Nephron progenitor cell (in vitro differentiated cells): Measurements from ENCODE around the gene ZFAND6.

ENCODE experiments used
- DNase-seq: peaks from one replicate; pipeline ENCODE4 v3.0.0; 2021
- H3K27ac Mint-ChIP-seq: 2 replicates; pipeline ENCODE4 v1.8.0; 2021; ENCODE audit warnings: mild to moderate bottlenecking, moderate library complexity, mixed read lengths
- H3K27me3 Mint-ChIP-seq: 2 replicates; pipeline ENCODE4 v1.8.0; 2021; ENCODE audit warnings: mild to moderate bottlenecking, low read depth, mixed read lengths; ENCODE audit not compliant: poor library complexity
- H3K36me3 Mint-ChIP-seq: 2 replicates; pipeline ENCODE4 v1.8.0; 2021; ENCODE audit warnings: low read depth, mixed read lengths
- H3K4me1 Mint-ChIP-seq: 2 replicates; pipeline ENCODE4 v1.8.0; 2021; ENCODE audit warnings: mixed read lengths
- H3K4me3 Mint-ChIP-seq: 2 replicates; pipeline ENCODE4 v1.8.0; 2021; ENCODE audit warnings: mild to moderate bottlenecking, moderate library complexity, mixed read lengths
- H3K9me3 Mint-ChIP-seq: 2 replicates; pipeline ENCODE4 v1.8.0; 2021; ENCODE audit warnings: mild to moderate bottlenecking, moderate library complexity, mixed read lengths
- TF ChIP-seq, protein P1 (sequence below): fragments of 200-600 bp; sonication (generic); IDR thresholded peaks from 2 replicates; pipeline ENCODE4 v1.5.0; 2021; ENCODE audit warnings: antibody characterized with exemption

The ZFAND6 gene

DNA sequence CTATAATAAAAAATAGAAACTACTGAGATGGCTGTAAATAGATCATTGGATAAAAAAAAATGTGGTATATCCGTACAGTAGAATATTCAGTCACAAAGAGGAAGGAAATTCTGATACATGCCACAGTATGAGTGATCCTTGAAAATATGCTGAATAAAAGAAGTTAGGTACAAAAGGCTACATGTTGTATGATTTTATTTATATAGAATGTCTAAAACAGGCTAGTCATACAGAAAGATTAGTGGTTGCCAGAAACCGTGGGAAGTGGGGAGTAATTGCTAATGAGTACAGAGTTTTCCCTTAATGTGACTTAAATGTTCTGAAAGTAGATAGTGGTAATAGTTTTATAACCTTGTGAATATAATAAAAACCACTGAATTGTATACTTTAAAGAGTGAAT, 68.4 kb downstream of the ZFAND6 start:
- Mint-ChIP-seq H3K36me3 (peaks cover 84% of the 10 kb centered on the region), H3K27me3 (no peaks in the 10 kb centered on the region), H3K4me1 (no peaks in the 10 kb centered on the region), H3K4me3 (no peak overlapping the region), H3K27ac (no peak overlapping the region), H3K9me3 (no peaks in the 10 kb centered on the region)
- TF ChIP-seq, protein P1, sequence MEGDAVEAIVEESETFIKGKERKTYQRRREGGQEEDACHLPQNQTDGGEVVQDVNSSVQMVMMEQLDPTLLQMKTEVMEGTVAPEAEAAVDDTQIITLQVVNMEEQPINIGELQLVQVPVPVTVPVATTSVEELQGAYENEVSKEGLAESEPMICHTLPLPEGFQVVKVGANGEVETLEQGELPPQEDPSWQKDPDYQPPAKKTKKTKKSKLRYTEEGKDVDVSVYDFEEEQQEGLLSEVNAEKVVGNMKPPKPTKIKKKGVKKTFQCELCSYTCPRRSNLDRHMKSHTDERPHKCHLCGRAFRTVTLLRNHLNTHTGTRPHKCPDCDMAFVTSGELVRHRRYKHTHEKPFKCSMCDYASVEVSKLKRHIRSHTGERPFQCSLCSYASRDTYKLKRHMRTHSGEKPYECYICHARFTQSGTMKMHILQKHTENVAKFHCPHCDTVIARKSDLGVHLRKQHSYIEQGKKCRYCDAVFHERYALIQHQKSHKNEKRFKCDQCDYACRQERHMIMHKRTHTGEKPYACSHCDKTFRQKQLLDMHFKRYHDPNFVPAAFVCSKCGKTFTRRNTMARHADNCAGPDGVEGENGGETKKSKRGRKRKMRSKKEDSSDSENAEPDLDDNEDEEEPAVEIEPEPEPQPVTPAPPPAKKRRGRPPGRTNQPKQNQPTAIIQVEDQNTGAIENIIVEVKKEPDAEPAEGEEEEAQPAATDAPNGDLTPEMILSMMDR: no peak
- DNase-seq: no peak

DNA sequence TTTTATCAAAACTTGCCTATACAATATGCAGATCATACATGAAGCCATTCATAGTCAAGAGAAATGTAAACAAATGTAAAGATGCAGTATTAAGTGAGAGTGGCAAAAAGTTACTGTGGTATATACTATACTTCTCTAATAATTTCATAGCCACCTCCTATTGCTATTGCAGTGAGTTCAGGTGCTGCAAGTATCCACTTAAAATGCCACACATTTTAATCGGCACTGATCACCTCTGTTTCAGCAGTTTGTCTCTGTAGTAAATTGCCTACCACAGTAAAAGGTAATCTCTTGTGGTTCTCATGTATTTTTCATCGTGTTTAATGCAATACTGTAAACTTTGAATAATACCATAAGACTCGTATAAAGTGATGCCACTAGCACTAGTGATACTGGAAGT, 72.9 kb downstream of the ZFAND6 start:
- H3K27ac Mint-ChIP-seq: no peak overlapping the region
- no peaks in the 10 kb centered on the region for H3K9me3 Mint-ChIP-seq
- no peaks in the 10 kb centered on the region for H3K27me3 Mint-ChIP-seq
- DNase-seq: no peak
- H3K4me3 Mint-ChIP-seq: no peak overlapping the region
- TF ChIP-seq, protein P1: no peak
- peaks cover 4% of the 10 kb centered on the region for H3K4me1 Mint-ChIP-seq
- peaks cover 70% of the 10 kb centered on the region for H3K36me3 Mint-ChIP-seq

DNA sequence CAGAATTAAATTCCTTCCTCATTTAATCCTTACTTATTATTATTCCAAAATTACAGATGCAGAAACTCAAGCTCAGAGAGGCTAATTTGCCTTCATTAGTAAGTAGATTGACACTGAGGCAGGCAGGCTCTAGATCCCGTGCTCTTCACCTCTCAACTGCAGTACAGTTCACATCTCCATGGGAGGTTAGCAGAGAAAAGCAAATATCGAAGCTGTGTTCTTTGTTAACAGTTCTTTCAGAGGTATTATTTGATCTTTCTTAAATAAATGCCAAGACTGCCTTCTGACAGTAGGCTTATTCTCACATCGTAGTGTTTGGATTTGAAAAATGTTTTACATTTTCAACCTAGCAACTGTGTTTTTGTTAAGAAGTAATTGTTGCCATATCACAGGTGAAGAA, 77.4 kb downstream of the ZFAND6 start:
- H3K36me3 Mint-ChIP-seq: peaks cover 38% of the 10 kb centered on the region
- H3K9me3 Mint-ChIP-seq: no peaks in the 10 kb centered on the region
- H3K4me3 Mint-ChIP-seq: no peak overlapping the region
- H3K4me1 Mint-ChIP-seq: peaks cover 4% of the 10 kb centered on the region
- TF ChIP-seq, protein P1: no peak
- no peak overlapping the region for H3K27ac Mint-ChIP-seq
- no peaks in the 10 kb centered on the region for H3K27me3 Mint-ChIP-seq
- DNase-seq: no peak

DNA sequence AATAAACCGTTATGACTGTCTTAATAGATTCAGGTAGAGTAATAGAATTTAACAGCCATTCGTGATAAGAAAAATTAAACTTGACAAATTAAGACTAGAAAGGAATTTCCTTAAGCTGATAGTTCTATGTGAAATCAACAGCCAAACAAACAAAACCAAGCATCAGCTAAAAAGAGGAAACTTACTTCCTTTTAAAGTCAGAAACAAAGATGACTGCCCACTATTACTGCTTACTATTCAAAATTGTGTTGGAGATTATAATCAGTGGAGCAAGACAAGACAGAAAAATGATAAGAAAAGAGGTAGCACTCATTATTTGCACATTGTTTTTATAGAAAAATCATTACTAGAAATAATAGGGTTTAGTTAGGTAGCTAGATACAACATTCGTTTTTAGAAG, 79.5 kb downstream of the ZFAND6 start:
- H3K27ac Mint-ChIP-seq: no peak overlapping the region
- peaks cover 22% of the 10 kb centered on the region for H3K36me3 Mint-ChIP-seq
- no peaks in the 10 kb centered on the region for H3K9me3 Mint-ChIP-seq
- H3K4me3 Mint-ChIP-seq: no peak overlapping the region
- peaks cover 3% of the 10 kb centered on the region for H3K27me3 Mint-ChIP-seq
- TF ChIP-seq, protein P1: no peak
- no peak for DNase-seq
- peaks cover 3% of the 10 kb centered on the region for H3K4me1 Mint-ChIP-seq

DNA sequence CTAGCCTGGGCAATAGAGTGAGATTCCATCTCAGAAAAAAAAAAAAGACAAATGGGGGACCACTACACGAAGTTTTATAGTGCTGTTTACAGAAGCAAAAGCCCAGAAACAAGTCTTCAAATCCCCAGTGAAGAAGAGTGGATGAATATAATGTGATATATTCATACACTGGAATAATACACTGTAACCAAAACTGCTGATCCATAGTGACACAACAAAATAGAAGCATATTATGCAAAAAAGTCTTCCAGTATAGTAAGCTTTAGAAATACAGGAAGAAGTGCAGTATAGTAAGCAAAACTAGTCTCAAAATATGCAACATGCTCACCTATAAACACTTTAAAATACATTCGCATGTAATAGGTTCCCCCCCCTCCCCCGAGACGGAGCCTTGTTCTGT, 81.4 kb downstream of the ZFAND6 start:
- Mint-ChIP-seq H3K4me3 (no peak overlapping the region), H3K27me3 (peaks cover 10% of the 10 kb centered on the region), H3K36me3 (peaks cover 5% of the 10 kb centered on the region), H3K27ac (no peak overlapping the region), H3K4me1 (no peaks in the 10 kb centered on the region), H3K9me3 (no peaks in the 10 kb centered on the region)
- no peak for DNase-seq
- TF ChIP-seq, protein P1: no peak

DNA sequence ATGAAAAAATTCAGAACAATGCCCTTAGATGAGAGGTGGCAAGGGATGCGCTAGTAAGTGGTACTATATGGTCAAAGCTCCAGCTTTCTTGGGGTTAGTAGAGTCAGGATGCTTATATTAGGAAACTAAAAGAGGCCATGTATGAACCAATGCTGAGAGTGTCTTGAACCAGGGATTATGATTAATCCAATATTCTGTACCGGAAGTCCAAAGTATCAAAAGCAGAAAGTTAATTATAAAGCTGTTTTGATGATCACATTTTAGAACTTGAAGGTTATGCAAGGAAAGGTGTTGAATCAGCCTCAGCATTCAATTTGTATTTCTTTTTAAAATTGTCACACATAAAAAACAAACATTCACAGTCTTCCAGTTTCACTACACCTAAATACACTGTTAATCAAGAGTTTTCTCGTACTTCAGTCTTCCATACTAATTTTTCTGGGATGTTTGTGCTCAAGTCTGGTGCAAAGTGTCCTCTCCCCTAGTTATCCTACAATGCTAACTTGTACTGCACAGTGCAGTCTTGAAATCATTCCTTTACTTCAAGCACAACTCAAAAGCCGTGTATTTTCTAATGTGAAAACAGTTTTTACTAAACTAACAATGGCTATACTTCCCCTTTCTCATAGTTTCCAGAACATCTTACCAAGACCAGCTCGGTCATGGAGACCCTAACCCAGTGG, 82.6 kb downstream of the ZFAND6 start:
- peaks cover 4% of the 10 kb centered on the region for H3K9me3 Mint-ChIP-seq
- TF ChIP-seq, protein P1: no peak
- no peak for DNase-seq
- H3K4me3 Mint-ChIP-seq: no peak overlapping the region
- H3K27ac Mint-ChIP-seq: peak overlapping the region; percentile 55
- H3K36me3 Mint-ChIP-seq: peaks cover 5% of the 10 kb centered on the region
- no peaks in the 10 kb centered on the region for H3K4me1 Mint-ChIP-seq
- H3K27me3 Mint-ChIP-seq: peaks cover 14% of the 10 kb centered on the region
